Retinal pigment epithelial cell (primary cell): ENCODE measurements around the gene SCG2.

ENCODE experiments used
- DNase-seq: peaks from one replicate; pipeline ENCODE4 v3.0.0-alpha.2; 2010; ENCODE audit warnings: low read depth
- H3K4me3 ChIP-seq: 2 replicates; pipeline ENCODE4 v1.5.1; 2011; ENCODE audit warnings: mild to moderate bottlenecking, low read length, control low read depth, moderate library complexity
- CTCF ChIP-seq: conservative IDR thresholded peaks from 2 replicates; pipeline ENCODE4 v1.5.1; 2011; ENCODE audit warnings: low read depth, low read length, control low read depth, inconsistent platforms

SCG2 gene

DNA sequence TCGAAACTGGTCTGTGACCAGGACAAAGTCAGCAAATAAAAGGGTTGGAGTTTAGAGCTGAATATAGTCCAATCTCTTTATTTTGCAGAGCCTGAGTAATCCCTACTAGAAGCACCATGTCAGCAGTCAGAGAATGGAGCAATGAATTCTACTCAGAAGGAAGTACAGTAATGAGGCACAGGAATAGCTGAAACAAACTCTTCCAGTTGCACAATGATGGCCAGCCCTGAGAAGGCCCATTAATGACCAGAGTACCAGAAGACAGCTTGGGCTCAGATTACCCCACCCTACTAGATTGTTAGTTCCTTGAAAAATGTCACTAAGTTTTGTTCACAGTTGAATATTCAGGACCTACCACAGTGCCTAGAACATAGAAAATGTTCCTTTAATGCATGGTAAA is 40.3 kb upstream of the SCG2 start:
- no peak overlapping the region for H3K4me3 ChIP-seq
- DNase-seq, result no peak
- TF ChIP-seq CTCF, result no peak

- no peak overlapping the region for H3K4me3 ChIP-seq
- peak; percentile 62 for DNase-seq
- TF ChIP-seq CTCF, result no peak
Measured at GRCh38 chr2:223641082-223641481, 38.9 kb upstream of the SCG2 start.

DNA sequence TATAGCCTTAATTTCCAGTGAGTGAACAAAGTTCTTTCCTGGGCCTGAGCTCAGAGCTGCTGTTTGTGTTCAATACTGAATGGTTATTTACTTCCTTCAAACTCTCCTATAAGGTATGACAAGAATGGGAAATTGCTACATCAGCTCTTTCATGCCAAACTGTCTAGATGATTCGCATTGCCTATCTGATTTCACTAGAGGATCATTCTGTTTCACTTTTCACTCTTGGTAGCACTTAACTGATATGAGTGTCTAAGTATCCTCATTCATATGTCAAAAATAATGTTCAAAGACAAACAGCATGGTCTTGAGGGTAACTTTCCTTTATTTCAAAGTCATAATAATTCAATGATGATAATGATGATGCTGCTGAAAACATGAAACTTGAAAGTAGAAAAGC is 32.9 kb upstream of the SCG2 start:
- TF ChIP-seq CTCF, result no peak
- no peak for DNase-seq
- H3K4me3 ChIP-seq, result no peak overlapping the region

- TF ChIP-seq CTCF, result no peak
- no peak overlapping the region for H3K4me3 ChIP-seq
- DNase-seq, result no peak
Measured at GRCh38 chr2:223634238-223634637, 32.1 kb upstream of the SCG2 start.

DNA sequence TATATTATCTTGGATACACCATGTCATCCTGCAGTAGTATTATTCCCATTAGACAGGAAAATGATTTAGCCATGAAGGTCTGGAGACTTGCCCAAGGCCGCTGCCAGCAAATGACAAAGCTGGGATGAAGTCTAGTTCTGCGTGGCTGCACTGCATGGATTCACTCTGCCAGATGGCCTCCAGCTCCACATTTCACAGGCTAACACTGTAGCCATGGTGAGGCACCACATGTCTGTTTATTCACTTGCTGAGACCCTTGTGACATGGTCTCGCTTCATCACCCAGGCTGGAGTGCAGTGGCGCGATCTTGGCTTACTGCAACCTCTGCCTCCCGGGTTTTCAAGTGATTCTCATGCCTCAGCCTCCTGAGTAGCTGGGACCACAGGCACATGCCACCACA is 31.5 kb upstream of the SCG2 start:
- no peak for TF ChIP-seq CTCF
- no peak for DNase-seq
- no peak overlapping the region for H3K4me3 ChIP-seq

- H3K4me3 ChIP-seq, result no peak overlapping the region
- no peak for DNase-seq
- no peak for TF ChIP-seq CTCF
Measured at GRCh38 chr2:223632826-223633225, 30.7 kb upstream of the SCG2 start.

GRCh38 chr2:223626716-223627115 is 24.6 kb upstream of the SCG2 start:
- peak; percentile 64 for DNase-seq
- no peak overlapping the region for H3K4me3 ChIP-seq
- no peak for TF ChIP-seq CTCF
